ENCODE measurements around the gene LAPTM5. TPM values are rescaled to one million over a fixed set of nuclear protein-coding genes. Genes with fewer than 3 reads are reported as not detected.

LAPTM5 gene
- total and polyA plus RNA-seq, 2 of the 8 experiments (the other 6 are each of a cell fraction or from before 2014, with no cell fraction given): 0.37 to 1.4 TPM

- no peak overlapping the region for H3K4ac ChIP-seq (replicated peaks; ENCODE audit: insufficient read length, low read depth, low read length)
- no peaks in the 10 kb centered on the region; a peak in 1 of 7 replicates for H3K4me1 ChIP-seq (replicated peaks in 1 of 4; ENCODE audit: control insufficient read depth in 3 of 4, insufficient read depth in 4 of 4, low read length in 3 of 4)
- H2BK20ac ChIP-seq (ENCODE audit: low read length): no peak overlapping the region
- no peaks in the 10 kb centered on the region for H3K23me2 ChIP-seq (ENCODE audit: low read depth, low read length)
- H3K14ac ChIP-seq (ENCODE audit: insufficient read length): no peak overlapping the region
- H2AK5ac ChIP-seq (ENCODE audit: low read depth, low read length): no peak overlapping the region
- H3K4me2 ChIP-seq (ENCODE audit: insufficient read depth in 1 of 2, low read depth in 2 of 2, low read length in 2 of 2): no peak overlapping the region
- H3K9me3 ChIP-seq (ENCODE audit: insufficient read depth in 2 of 2, low read depth in 1 of 2, low read length in 1 of 2): no peaks in the 10 kb centered on the region
- DNase-seq (ENCODE audit: low read depth in 1 of 2, low spot score in 2 of 2) (no peak), FAIRE-seq (no peak)
- no peak overlapping the region for H3K18ac ChIP-seq (ENCODE audit: extremely low read depth, low read length)
- H2BK15ac ChIP-seq (ENCODE audit: low read length): no peak overlapping the region
- no peak overlapping the region for H3K56ac ChIP-seq (replicated peaks; ENCODE audit: insufficient read length, low read depth, low read length)
- H2BK12ac ChIP-seq (ENCODE audit: low read depth, low read length): no peak overlapping the region
- ChIA-PET POLR2A (ENCODE audit: partially characterized antibody) (no interaction called here), CTCF (ENCODE audit: partially characterized antibody) (interaction anchor here (1.1 to 51.2 kb wide), 3 partner anchors 27 to 396 kb away, joined by 3 to 1640 read pairs (median 63); partner anchors contain the start of genes LAPTM5 and MATN1)
- H3K23ac ChIP-seq (ENCODE audit: insufficient read length): no peak overlapping the region
- no peaks in the 10 kb centered on the region for H3K27me3 ChIP-seq (replicated peaks in 1 of 4; ENCODE audit: control insufficient read depth in 3 of 4, extremely low read depth in 1 of 4, insufficient read depth in 3 of 4, low read length in 3 of 4)
- no peak overlapping the region for H3K9ac ChIP-seq (replicated peaks in 1 of 4; ENCODE audit: extremely low read depth in 1 of 4, low read depth in 3 of 4, low read length in 3 of 4)
- H4K20me1 ChIP-seq (replicated peaks in 1 of 2; ENCODE audit: control insufficient read depth in 1 of 2, insufficient read depth in 2 of 2, low read length in 2 of 2): no peaks in the 10 kb centered on the region
- H2BK5ac ChIP-seq (ENCODE audit: low read depth, low read length): no peak overlapping the region
- H3K79me1 ChIP-seq (ENCODE audit: low read depth, low read length): no peaks in the 10 kb centered on the region
- WGBS, 2 experiments (ENCODE audit: extremely low coverage in 1 of 2, insufficient coverage in 1 of 2, insufficient read length in 1 of 2, insufficient replicate concordance in 2 of 2, low coverage in 1 of 2, low lambda C conversion rate in 2 of 2, missing lambda C conversion rate in 1 of 2): 90% methylated on average over 17 of the region's 18 CpGs; no CpG with 5 or more reads in 1 of the 2 experiments
- no peak overlapping the region for H4K8ac ChIP-seq (ENCODE audit: extremely low read depth, insufficient read depth, low read length)
- no peak overlapping the region for H3K4me3 ChIP-seq (ENCODE audit: extremely low read depth in 1 of 4, insufficient read depth in 2 of 4, low read depth in 3 of 4, low read length in 4 of 4)
- no peak overlapping the region for H4K5ac ChIP-seq (ENCODE audit: insufficient read length, low read depth, low read length)
- no peaks in the 10 kb centered on the region for H3K79me2 ChIP-seq (ENCODE audit: control insufficient read depth in 1 of 2, insufficient read depth in 2 of 2, low read length in 2 of 2)
- H4K91ac ChIP-seq (replicated peaks; ENCODE audit: insufficient read length, low read length): no peak overlapping the region
- H2AFZ ChIP-seq (ENCODE audit: low read length): no peak overlapping the region
- no peaks in the 10 kb centered on the region for H3K36me3 ChIP-seq (ENCODE audit: control insufficient read depth in 2 of 4, insufficient read depth in 4 of 4, low read length in 3 of 4)
- no peak overlapping the region for H2BK120ac ChIP-seq (replicated peaks; ENCODE audit: low read depth, low read length)
- H3K27ac ChIP-seq (ENCODE audit: low read depth, low read length): no peak overlapping the region
- no peak for TF ChIP-seq SUZ12 (IDR thresholded peaks at IDR 0.05; ENCODE audit: low read length)
- no peak for TF ChIP-seq NRF1 (IDR thresholded peaks at IDR 0.05; ENCODE audit: low read depth, low read length)
- TF ChIP-seq YY1 (IDR thresholded peaks at IDR 0.05; ENCODE audit: low read depth, low read length): no peak
- no peak for TF ChIP-seq HDAC2 (IDR thresholded peaks at IDR 0.05; ENCODE audit: borderline replicate concordance in 1 of 2, low read depth in 2 of 2, low read length in 2 of 2)
- TF ChIP-seq BACH1 (IDR thresholded peaks at IDR 0.05; ENCODE audit: low read length): no peak
- no peak for TF ChIP-seq E2F6 (IDR thresholded peaks at IDR 0.05)
- TF ChIP-seq USF2 (IDR thresholded peaks at IDR 0.05; ENCODE audit: low read length): no peak
- TF ChIP-seq GTF2F1 (IDR thresholded peaks at IDR 0.05; ENCODE audit: borderline replicate concordance, low read depth, low read length): no peak
- TF ChIP-seq CHD2 (IDR thresholded peaks at IDR 0.05; ENCODE audit: low read length): no peak
Observed at GRCh38 chr1:30776097-30777059, 18.8 kb upstream of the LAPTM5 start.
